HEK293T (cell line): ENCODE results near the gene PACC1.

Source experiments
- ARNT ChIP-seq: fragments of 450-650 bp; IDR thresholded peaks from 2 replicates; pipeline ENCODE4 v1.6.1; 2017; ENCODE audit warnings: mild to moderate bottlenecking
- BHLHE40 ChIP-seq: fragments of 450-650 bp; IDR thresholded peaks from 2 replicates; pipeline ENCODE4 v1.6.1; 2016; ENCODE audit warnings: mild to moderate bottlenecking, moderate library complexity, borderline replicate concordance
- CTBP1 ChIP-seq: fragments of 450-650 bp; IDR thresholded peaks from 2 replicates; pipeline ENCODE4 v1.6.1; 2016; ENCODE audit warnings: borderline replicate concordance
- ELF4 ChIP-seq: fragments of 450-650 bp; IDR thresholded peaks from 2 replicates; pipeline ENCODE4 v1.6.1; 2017; ENCODE audit warnings: antibody characterized with exemption
- FOXA1 ChIP-seq: fragments of 450-650 bp; IDR thresholded peaks from 2 replicates; pipeline ENCODE4 v1.6.1; 2016; ENCODE audit warnings: mild to moderate bottlenecking
- FOXM1 ChIP-seq: fragments of 450-650 bp; IDR thresholded peaks from 2 replicates; pipeline ENCODE4 v1.6.1; 2017; ENCODE audit warnings: mild to moderate bottlenecking, borderline replicate concordance
- LEF1 ChIP-seq: fragments of 450-650 bp; IDR thresholded peaks from 2 replicates; pipeline ENCODE4 v1.6.1; 2017; ENCODE audit warnings: mild to moderate bottlenecking, borderline replicate concordance
- NFRKB ChIP-seq: fragments of 450-650 bp; IDR thresholded peaks from 2 replicates; pipeline ENCODE4 v1.6.1; 2016; ENCODE audit warnings: mild to moderate bottlenecking, moderate library complexity
- SP1 ChIP-seq: fragments of 450-650 bp; IDR thresholded peaks from 2 replicates; pipeline ENCODE4 v1.6.1; 2017
- SUZ12 ChIP-seq: fragments of 450-650 bp; IDR thresholded peaks from 2 replicates; pipeline ENCODE4 v1.6.1; 2016; ENCODE audit warnings: mild to moderate bottlenecking
- TARDBP ChIP-seq: fragments of 450-650 bp; IDR thresholded peaks from 2 replicates; pipeline ENCODE4 v1.6.1; 2016
- TF ChIP-seq, protein P1 (sequence below): fragments of 450-650 bp; IDR thresholded peaks from 2 replicates; pipeline ENCODE4 v1.6.1; 2016

DNA sequence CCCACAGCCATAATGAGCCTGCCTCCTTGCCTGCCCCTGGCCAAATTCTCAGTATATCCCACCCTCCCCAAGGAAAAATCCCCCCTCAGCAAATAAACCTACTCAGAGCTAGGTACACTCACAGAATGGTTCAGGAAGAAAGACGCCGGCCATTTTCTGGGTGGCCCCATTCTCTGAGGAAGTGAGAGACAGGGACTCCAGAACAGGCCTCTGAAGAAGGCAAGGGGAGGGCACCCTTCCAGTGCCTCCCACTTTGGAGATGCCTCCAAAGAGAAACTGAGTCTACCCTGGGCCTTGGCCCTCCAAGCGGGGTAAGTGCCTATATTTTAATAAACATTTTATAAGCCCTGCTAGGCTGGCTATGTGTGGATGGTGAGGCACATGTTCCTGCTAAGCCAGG, 2.3 kb downstream of the PACC1 start:
- TF ChIP-seq ELF4 = no peak
- no peak for TF ChIP-seq BHLHE40
- TF ChIP-seq FOXA1 = no peak
- TF ChIP-seq NFRKB = no peak
- TF ChIP-seq FOXM1 = no peak
- TF ChIP-seq SUZ12 = no peak
- no peak for TF ChIP-seq TARDBP
- TF ChIP-seq SP1 = no peak
- no peak for TF ChIP-seq ARNT
- no peak for TF ChIP-seq CTBP1
- TF ChIP-seq, protein P1, sequence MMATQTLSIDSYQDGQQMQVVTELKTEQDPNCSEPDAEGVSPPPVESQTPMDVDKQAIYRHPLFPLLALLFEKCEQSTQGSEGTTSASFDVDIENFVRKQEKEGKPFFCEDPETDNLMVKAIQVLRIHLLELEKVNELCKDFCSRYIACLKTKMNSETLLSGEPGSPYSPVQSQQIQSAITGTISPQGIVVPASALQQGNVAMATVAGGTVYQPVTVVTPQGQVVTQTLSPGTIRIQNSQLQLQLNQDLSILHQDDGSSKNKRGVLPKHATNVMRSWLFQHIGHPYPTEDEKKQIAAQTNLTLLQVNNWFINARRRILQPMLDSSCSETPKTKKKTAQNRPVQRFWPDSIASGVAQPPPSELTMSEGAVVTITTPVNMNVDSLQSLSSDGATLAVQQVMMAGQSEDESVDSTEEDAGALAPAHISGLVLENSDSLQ = no peak
- no peak for TF ChIP-seq LEF1
